Prostate gland (tissue), 2 donors: ENCODE measurements around the gene CSNK1D.

Experiments
- CTCF ChIP-seq, 4 experiments: fragments of 200-600 bp in 2 of 4; fragments of 450-650 bp in 2 of 4; sonication (generic) in 2 of 4; IDR thresholded peaks; 1 replicate in 3 of 4; 2 replicates in 1 of 4; pipeline ENCODE4 v1.5.1; 2016 to 2019; ENCODE audit warnings: antibody characterized with exemption in 4 of 4, mild to moderate bottlenecking in 2 of 4, moderate library complexity in 2 of 4
- POLR2A ChIP-seq: fragments of 450-650 bp; IDR thresholded peaks from one replicate; pipeline ENCODE4 v1.6.1; 2016; ENCODE audit warnings: antibody characterized with exemption, mild to moderate bottlenecking
- POLR2AphosphoS5 ChIP-seq: sonication (generic); formaldehyde crosslinking; IDR thresholded peaks from one replicate; pipeline ENCODE4 v1.6.1; 2017; ENCODE audit warnings: antibody characterized with exemption

- no peak for TF ChIP-seq CTCF (IDR thresholded peaks at IDR 0.05)
- no peak for TF ChIP-seq POLR2A
- no peak for TF ChIP-seq POLR2AphosphoS5
These were observed 43.5 kb downstream of the CSNK1D start for GRCh38 chr17:82229698-82230608.
